NT2/D1 (cell line): ENCODE results near the gene ZBTB24.

Experiments
- DNase-seq: peaks from one replicate; pipeline ENCODE4 v3.0.0-alpha.2; 2011; ENCODE audit warnings: low read depth, low spot score
- H3K27me3 ChIP-seq: 2 replicates; pipeline ENCODE4 v1.6.0; 2011; ENCODE audit warnings: mild to moderate bottlenecking; ENCODE audit not compliant: insufficient read length, insufficient read depth
- H3K36me3 ChIP-seq: 2 replicates; pipeline ENCODE4 v1.6.1; 2011; ENCODE audit warnings: mild to moderate bottlenecking, low read length, mixed read lengths; ENCODE audit not compliant: insufficient read depth, insufficient read length
- H3K4me1 ChIP-seq: 2 replicates; pipeline ENCODE4 v1.5.1; 2011; ENCODE audit not compliant: insufficient read depth, insufficient read length
- H3K4me3 ChIP-seq: 2 replicates; pipeline ENCODE4 v1.5.1; 2011; ENCODE audit warnings: low read depth; ENCODE audit not compliant: insufficient read length
- H3K9ac ChIP-seq: 2 replicates; pipeline ENCODE4 v1.6.0; 2011; ENCODE audit warnings: low read depth; ENCODE audit not compliant: insufficient read length
- H3K9me3 ChIP-seq: 2 replicates; pipeline ENCODE4 v1.5.1; 2011; ENCODE audit warnings: mild to moderate bottlenecking, low read length; ENCODE audit not compliant: insufficient read depth
- SUZ12 ChIP-seq: IDR thresholded peaks from 2 replicates; pipeline ENCODE4 v1.6.1; 2011; ENCODE audit not compliant: insufficient read length, insufficient read depth; ENCODE audit errors: extremely low read depth
- YY1 ChIP-seq: IDR thresholded peaks from 2 replicates; pipeline ENCODE4 v1.6.1; 2011; ENCODE audit not compliant: insufficient read length, insufficient read depth
- ZNF274 ChIP-seq: IDR thresholded peaks from 2 replicates; pipeline ENCODE4 v1.6.1; 2011; ENCODE audit warnings: mild to moderate bottlenecking, low read depth, low read length

The ZBTB24 gene

GRCh38 chr6:109475625-109476024 is 7.4 kb downstream of the ZBTB24 start:
- H3K4me3 ChIP-seq: no peak overlapping the region
- H3K27me3 ChIP-seq: no peaks in the 10 kb centered on the region
- no peaks in the 10 kb centered on the region for H3K9me3 ChIP-seq
- H3K36me3 ChIP-seq: peaks cover 77% of the 10 kb centered on the region
- H3K4me1 ChIP-seq: no peaks in the 10 kb centered on the region
- TF ChIP-seq ZNF274 (no peak), YY1 (no peak), SUZ12 (no peak)
- no peak for DNase-seq
- H3K9ac ChIP-seq: no peak overlapping the region

GRCh38 chr6:109474995-109475394 is 8.0 kb downstream of the ZBTB24 start:
- H3K36me3 ChIP-seq: peaks cover 77% of the 10 kb centered on the region

GRCh38 chr6:109473120-109473519 is 9.9 kb downstream of the ZBTB24 start:
- no peak for DNase-seq
- no peaks in the 10 kb centered on the region for H3K4me1 ChIP-seq
- H3K9ac ChIP-seq: no peak overlapping the region
- TF ChIP-seq SUZ12 (no peak), ZNF274 (no peak), YY1 (no peak)
- H3K9me3 ChIP-seq: no peaks in the 10 kb centered on the region
- no peak overlapping the region for H3K4me3 ChIP-seq
- H3K27me3 ChIP-seq: no peaks in the 10 kb centered on the region
- peaks cover 86% of the 10 kb centered on the region for H3K36me3 ChIP-seq

More at GRCh38 chr6:109474995-109475394, 8.0 kb downstream of the ZBTB24 start:
- no peak for TF ChIP-seq SUZ12
- no peak for TF ChIP-seq YY1
- TF ChIP-seq ZNF274: no peak
- no peaks in the 10 kb centered on the region for H3K27me3 ChIP-seq
- H3K9ac ChIP-seq: no peak overlapping the region
- H3K4me3 ChIP-seq: no peak overlapping the region
- H3K9me3 ChIP-seq: no peaks in the 10 kb centered on the region
- H3K4me1 ChIP-seq: no peaks in the 10 kb centered on the region
- no peak for DNase-seq

- Histone ChIP-seq H3K27me3 (no peaks in the 10 kb centered on the region), H3K9ac (no peak overlapping the region), H3K9me3 (no peaks in the 10 kb centered on the region), H3K36me3 (peaks cover 89% of the 10 kb centered on the region), H3K4me3 (no peak overlapping the region), H3K4me1 (no peaks in the 10 kb centered on the region)
- TF ChIP-seq SUZ12 (no peak), YY1 (no peak), ZNF274 (no peak)
- DNase-seq: no peak
Measured at GRCh38 chr6:109472132-109472995, 10.7 kb downstream of the ZBTB24 start.

GRCh38 chr6:109471105-109471810 is 11.8 kb downstream of the ZBTB24 start:
- H3K9ac ChIP-seq: no peak overlapping the region
- no peaks in the 10 kb centered on the region for H3K4me1 ChIP-seq
- TF ChIP-seq ZNF274: no peak
- no peak for TF ChIP-seq YY1
- no peak for TF ChIP-seq SUZ12
- H3K4me3 ChIP-seq: no peak overlapping the region
- H3K36me3 ChIP-seq: peaks cover 89% of the 10 kb centered on the region
- DNase-seq: no peak
- no peaks in the 10 kb centered on the region for H3K9me3 ChIP-seq
- no peaks in the 10 kb centered on the region for H3K27me3 ChIP-seq

- peaks cover 90% of the 10 kb centered on the region for H3K36me3 ChIP-seq
- no peaks in the 10 kb centered on the region for H3K9me3 ChIP-seq
- DNase-seq: no peak
- no peak overlapping the region for H3K4me3 ChIP-seq
- no peak overlapping the region for H3K9ac ChIP-seq
- H3K4me1 ChIP-seq: no peaks in the 10 kb centered on the region
- TF ChIP-seq ZNF274: no peak
- no peak for TF ChIP-seq YY1
- TF ChIP-seq SUZ12: no peak
- H3K27me3 ChIP-seq: no peaks in the 10 kb centered on the region
Measured at GRCh38 chr6:109469591-109470189, 13.3 kb downstream of the ZBTB24 start.

- H3K9ac ChIP-seq: no peak overlapping the region
- no peak for DNase-seq
- H3K9me3 ChIP-seq: no peaks in the 10 kb centered on the region
- peaks cover 86% of the 10 kb centered on the region for H3K36me3 ChIP-seq
- TF ChIP-seq ZNF274: no peak
- no peak for TF ChIP-seq SUZ12
- TF ChIP-seq YY1: no peak
- no peaks in the 10 kb centered on the region for H3K4me1 ChIP-seq
- H3K27me3 ChIP-seq: no peaks in the 10 kb centered on the region
- H3K4me3 ChIP-seq: no peak overlapping the region
Measured at GRCh38 chr6:109467696-109468095, 15.3 kb downstream of the ZBTB24 start.
